ENCODE measurements around the gene TMEM245.
"Not testable (repeated sequence)": the region's sequence is repeated elsewhere in the genome, so short reads cannot be mapped to it uniquely, and the experiment has no call there.

TMEM245 gene

DNA sequence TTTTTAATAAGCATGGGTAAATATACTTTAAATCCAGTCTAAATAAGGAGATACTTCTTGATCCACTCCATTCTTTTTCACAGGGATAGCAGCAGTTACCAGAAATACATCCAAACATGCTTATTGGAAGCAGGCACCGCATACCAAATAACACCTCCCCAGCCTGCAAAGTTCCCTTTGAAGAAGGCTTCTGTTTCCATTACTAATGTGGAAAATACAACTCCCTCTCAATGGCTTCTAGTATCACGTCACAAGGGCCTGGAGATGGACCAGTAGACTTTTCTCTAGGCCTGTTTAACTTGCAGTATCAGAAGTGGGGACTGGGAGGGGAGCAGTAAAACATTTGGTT is 20.8 kb downstream of the TMEM245 start:
- DNase-seq: no peak

DNA sequence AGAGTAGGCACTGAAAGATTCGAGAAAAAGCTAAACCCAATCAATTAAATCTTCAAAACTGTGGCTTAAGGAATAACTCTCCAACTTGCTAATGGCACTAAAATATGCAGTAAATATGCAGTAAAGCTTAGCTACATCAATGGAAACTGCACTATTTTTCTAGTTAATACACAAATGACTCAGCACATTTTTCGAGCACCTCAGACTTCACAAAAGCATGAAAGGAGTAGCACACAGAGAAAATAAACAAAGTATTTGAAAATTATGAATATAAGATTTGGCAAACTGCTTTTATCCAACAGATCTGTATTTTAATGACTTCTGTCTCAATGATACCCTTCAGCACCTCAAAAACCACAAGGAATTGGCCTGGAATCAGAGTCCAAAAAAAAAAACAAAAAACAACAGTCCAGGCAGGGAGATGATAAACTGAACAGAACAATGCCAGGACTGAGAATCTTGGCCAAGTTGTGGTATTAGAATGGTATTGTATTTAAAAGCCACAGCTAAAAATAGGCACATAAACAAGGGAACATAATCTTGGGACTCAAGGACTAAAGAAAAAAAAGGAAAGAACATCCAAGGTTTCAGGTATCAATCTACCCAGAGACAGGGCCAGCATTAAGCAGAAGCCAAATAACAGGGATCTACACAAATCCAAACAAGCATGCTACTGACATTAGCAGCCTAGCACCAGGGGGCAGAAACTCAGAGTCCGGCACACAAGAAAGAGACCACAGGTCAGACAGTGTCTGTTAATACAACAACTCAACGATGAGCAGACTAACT is 21.4 kb downstream of the TMEM245 start:
- no peak for DNase-seq

DNA sequence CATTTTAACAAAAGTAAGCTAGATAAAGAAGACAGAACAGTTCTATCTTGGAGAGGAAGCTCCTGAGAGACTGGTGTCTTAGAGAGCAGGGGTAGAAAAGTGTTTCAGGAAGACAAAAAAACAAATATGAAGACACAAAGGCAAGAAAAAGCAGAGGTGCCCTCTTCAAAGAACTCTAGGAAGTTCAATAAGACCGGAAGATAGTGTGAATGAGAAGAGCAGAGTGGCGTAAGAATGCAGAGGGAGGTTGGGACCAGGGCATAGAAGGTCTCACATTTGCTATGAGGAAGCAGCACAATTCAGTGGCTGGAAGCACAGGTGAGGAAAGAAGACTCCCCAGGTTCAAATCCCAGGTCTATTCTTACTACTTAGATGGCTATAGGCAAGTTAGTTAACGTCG is 22.6 kb downstream of the TMEM245 start:
- DNase-seq: no peak

DNA sequence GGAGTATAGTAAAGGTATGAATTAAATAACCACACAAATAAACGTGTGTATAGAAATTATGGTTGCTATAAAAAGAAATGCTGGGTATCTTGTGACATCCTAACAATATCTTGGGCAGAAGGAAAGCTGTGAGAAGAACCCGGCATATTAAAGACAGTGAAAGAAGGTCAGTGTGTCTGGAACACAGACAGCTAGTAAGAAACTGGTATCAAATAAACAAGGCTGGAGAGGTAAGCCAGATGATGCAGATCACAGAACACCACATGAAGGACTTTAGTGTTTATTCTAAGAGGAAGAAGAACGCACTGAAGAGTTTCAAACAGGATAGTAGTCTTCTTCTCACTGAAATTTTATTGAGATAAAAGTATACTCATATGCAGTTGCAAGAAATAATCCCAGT is 24.4 kb downstream of the TMEM245 start:
- no peak for DNase-seq

DNA sequence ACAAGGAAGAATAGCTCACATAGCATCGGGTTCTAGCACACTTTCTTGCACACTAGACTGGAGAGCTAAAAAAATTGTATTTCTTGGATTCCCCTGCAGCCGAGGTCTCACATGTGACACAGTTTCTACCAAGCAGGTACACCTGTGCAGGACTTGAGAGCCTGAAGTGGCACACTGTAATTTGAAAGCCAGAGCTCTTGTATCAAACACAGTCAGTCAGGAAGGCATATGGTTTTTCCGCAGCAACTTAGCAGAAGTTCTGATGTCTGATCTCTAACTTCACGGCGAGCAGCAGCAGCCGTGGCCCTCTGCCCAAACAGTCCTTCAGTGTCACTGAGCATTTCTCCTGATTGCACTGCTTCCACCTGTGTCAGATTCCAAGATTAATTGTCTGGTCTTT is 25.5 kb downstream of the TMEM245 start:
- DNase-seq: no peak

DNA sequence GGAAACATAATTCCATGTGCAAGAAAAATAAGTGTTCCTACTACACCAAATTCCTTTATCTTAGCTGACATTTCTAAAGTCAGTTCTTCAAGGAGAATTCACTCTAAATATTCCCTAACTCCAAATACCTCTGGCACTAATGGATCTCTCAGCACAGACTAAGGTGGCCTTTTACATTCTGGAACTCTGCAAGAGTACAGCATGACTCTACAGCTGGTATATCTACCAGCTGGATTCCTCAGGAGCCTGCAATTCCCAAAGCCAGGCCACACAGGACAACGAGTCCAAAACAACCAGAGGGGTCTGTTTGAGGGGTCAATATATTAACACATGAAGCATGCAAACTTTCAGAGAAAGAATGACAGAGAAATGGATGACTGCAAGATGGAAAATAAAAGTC is 27.2 kb downstream of the TMEM245 start:
- DNase-seq: no peak

DNA sequence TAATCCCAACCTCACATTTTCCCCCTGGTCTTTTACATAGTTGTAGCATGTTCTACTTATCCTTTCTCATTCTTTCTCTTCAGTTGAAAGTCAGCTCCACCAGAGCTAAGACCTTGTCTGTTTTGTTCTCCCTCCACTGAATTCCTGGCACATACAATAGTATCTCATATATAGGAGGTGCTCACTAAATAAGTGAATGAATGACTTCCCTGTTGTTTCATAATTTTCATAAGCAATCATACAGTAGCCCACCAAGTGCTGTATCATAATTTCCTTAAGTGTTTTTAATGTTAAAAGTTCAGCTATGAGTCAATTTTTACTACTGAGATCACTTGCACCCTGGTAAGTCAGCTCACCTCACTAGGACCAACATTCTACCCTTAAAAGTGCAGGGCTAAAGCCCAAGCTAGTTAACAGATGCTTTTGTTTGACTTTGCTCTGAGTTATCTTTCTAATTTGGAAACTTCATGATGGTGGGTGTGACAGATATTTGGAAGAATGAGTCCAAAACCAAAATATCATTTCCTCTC is 27.6 kb downstream of the TMEM245 start:
- DNase-seq: no peak

DNA sequence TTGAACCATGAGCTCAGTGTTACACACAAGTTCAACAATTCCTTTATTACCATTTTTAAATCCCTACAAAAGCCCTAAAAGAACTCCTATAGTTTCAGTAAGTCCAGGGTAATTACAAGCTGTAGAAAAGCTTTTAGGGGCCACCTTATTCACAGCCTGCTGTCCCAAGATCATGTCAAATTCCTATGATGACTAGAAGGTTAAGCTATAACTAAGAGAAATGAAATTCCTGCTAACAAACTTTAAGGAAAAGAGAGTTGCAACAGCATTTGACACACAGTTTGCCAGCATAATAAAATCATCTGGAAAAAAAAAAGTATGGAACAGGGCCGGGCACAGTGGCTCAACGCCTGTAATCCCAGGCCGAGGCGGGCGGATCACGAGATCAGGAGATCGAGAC is 31.5 kb downstream of the TMEM245 start:
- no peak for DNase-seq

DNA sequence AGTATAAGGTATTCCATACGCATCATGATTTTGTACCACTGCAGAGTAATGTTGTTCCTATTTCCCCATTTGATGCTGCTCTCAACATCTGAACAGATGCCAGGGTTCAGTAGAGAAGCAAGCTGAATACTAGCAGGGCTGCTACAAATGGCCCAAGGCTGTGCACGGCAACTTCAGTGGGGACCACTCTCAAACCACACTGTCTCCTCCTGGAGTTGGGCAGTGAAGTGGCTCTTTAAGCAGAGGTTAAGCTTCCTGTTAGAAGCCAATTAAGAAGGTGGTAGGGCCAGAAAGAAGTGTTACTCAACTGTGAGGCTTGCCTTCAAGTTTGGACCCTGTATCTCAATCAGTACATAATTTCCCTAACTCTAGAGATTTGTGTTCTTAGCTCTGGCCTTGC is 32.0 kb downstream of the TMEM245 start:
- no peak for DNase-seq

DNA sequence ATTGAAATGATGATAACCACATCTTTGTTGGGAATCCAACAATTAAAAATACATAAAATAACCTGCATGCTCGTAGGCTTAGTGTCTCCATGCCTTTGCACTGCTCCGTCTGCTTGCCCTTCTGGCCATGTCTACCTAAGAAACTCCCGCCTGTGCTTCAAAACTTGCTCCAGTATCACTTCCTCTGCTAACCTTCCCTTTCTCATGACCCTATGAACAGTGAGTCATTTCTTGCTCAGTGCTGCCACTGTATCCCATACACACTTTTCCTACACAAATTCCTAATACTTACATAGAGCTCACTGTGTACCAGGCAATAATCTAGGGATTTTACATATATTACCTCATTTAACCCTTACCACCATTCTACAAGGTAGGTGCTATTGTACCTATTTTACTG is 33.5 kb downstream of the TMEM245 start:
- no peak for DNase-seq

DNA sequence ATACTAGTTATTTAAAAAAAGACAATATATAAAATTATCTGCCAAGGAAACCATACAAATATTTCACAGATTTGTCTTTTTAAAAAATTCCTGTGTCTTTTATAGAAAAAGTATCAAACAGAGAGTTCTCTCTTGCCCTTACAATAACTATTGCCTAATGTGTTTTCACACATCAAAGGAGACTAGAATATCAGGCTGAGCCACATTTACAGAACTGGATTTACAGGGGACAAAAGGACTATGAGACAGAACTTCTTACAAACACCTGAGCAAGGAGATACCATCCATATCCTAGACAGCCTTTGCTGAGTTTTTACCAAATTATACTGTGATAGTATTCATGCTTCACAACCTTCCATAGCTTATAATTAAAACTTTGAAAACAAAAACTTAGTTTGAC is 34.2 kb downstream of the TMEM245 start:
- no peak for DNase-seq

DNA sequence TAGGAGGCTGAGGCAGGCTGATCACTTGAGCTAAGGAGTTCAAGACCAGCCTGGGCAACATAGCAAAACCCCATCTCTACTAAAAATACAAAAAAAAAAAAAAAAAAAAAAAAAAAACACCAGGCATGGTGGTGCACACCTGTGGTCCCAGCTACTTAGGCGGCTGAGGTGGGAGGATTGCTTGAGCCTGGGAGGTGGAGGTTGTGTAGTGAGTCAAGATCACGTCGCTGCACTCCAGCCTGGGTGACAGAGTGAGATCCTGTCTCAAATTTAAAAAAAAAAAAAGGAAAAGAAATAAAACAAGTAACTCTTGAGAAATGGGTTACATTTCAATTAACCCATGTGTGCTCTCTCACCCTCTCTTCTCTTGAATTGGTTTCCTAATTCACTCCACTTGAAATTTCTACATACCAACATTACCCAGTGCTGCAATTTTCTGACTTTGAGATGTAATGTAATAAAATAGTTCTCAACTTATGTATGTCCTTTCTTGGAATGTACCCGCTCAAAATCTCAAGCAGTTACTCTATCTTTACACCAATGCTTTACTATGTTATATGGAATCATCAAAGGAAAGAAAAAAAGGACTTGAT is 35.8 kb downstream of the TMEM245 start:
- DNase-seq: no peak

DNA sequence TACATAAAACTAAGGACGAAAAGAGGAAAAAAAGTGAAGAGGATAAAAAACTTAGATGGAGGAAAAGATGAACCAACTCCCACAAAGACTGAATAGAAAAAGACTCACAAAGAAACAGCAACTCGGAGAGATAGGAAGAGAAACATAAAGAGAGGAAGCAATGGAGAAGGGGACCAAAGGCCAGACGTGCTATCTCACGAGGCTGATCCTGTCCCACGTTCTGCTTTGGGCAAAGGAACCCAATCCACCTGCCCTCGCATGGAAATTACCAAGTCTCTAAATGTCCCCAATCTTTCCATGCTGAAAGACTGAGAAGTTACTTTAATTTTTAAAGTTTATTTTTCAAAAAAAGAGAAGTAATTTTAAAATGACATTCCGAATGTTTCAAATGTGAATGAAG is 36.6 kb downstream of the TMEM245 start:
- no peak for DNase-seq

DNA sequence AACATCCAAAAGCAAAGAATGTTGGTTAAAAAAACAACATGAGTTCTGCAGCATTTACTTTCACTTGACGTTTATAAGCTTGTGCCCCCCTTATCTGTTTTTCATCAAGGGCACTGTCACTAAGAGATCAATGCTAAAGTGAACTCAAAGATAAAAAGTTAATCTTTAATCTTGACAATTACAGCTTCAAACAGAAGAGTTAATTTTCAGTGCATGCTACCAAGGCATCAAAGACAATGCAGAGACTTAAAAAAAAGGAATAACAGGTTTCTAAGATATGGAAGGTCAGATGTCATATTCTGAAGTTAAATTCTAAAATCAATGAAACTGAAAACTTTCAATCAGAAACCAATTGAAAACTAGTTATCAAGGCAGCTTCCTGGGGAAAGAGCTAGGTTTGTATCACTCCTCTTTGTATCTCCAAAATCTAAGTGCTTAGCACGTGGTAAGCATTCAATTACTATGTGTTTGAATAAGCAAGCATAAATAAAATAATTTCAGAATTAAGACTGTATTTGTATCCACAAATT is 37.6 kb downstream of the TMEM245 start:
- DNase-seq: no peak

DNA sequence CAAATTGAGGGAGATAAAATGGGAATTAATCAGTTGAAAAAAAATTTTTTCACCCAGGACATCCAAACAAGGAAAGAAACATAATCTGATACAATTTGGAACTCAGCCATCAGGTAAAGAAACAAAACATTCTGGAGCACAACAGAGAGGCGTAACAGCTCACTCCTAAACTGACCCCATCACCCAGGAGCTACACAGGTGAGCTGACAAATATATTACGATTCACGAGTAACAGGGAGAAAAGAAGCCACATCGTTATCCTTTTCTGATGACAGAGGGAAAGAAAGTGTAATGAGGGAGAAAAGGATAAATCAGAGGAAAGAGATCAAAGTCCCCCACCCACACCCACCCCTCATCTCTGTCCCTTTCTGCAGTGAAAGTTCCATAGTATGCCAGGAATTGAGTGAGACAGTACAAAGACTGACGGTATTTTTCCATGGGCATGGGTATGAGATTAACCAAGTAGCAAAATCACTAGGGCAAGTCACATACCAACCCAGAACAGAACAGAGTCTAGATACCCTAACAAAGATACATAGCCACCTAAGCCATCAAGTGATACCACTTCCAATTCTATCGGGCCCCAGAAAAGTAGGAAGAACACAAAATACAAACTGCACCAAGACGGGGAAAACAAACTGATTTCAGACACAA is 45.4 kb downstream of the TMEM245 start:
- no peak for DNase-seq

DNA sequence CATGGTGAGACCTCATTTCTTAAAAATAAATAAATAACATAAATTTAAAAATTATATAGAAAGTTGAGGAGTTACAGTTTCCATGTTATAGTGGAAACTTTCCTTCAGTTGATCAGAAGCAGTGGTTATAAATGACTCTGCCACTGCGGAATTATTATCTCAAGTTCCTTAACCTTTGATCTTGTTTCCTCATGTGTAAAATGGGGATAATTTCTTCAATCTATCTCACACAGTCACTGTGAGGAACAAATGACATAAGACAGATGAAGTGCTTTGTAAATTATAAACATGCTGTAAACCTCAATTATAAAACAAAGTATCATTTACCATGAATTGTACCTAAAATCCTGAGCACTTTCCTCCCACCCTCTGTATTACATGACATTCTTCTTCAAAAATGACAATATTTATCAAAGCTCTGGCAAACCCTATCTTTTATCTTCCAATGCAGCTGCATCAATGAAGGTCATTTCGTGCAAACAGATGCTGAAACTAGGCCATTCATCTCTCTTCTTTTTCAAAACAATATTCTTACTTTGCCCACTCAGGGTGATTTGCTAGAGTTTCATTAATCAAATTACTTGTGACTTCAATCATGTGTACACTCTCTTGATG is 46.8 kb downstream of the TMEM245 start:
- DNase-seq: no peak

DNA sequence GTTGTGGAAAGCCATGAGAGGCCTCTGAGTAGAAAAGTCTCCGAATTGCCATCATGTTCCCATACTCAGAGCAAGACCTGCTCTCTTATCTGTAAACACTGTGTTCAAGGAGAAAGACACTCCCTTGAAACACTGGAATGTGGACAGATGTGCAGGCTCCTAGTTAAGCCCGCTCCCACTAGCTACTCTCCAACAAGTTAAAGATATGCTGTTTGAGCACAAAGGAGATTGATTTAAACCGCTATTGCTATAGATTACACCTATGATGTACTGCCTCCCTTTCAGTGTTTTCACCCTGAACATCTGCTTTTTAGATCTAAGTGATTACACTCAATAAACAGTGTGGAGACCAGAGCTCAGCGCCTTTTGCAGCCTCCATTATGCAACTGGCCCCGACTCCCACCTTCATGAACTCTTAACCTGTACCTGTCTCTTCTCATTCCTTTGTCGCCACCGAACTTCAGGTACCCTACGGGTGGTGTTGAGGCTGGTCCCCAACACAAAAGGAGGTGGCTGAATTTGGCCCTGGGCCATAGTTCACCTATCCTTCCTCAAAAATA is 47.5 kb downstream of the TMEM245 start:
- no peak for DNase-seq

DNA sequence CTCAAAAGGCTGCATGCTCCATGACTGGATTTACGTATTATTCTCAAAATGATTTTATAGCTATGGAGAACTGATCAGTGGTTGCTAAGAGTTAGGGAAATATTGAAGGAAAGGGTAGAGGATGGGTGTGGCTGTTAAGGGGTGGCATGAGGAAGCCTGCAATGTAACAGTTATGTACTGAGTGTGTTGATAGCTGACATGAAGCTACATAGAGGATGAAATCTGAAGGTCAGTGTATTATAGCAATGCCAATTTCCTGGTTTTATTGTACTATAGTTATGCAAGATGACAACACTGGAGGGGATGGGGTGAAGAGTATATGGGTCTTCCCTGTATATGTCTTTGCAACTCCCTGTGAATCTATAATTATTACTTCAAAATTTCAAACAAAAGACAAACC is 51.0 kb downstream of the TMEM245 start:
- DNase-seq: no peak

DNA sequence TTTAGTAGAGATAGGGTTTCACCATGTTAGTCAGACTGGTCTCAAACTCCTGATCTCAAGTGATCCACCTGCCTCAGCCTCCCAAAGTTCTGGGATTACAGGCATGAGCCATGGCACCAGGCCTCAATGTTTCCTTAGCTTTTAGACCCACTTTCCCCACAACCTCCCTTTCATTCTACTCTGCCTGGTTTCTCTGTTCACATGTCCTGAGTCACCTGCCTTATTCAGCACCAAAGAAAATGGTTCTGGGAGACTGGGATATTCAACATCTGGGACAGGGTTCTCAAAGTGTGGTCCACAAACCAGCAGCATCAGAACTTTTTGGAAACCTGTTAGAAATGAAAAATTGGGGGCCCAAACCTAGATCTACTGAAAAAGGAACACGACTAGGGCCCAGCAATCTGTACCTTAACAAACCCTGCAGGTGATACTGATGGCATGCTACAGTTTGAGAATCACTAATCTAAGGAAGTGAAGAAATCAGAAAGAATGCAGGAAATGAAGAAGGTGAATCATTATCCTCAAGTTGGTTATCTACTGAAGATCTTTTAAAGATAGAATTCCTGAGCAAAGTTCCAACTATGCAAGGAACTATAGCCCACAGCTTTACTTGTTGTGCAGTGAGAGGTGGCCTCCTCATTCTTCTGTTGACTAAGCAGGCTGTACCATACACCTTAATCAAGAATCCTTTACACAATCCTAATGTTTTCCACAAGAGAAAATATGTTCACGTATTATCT is 54.6 kb downstream of the TMEM245 start:
- DNase-seq: no peak

DNA sequence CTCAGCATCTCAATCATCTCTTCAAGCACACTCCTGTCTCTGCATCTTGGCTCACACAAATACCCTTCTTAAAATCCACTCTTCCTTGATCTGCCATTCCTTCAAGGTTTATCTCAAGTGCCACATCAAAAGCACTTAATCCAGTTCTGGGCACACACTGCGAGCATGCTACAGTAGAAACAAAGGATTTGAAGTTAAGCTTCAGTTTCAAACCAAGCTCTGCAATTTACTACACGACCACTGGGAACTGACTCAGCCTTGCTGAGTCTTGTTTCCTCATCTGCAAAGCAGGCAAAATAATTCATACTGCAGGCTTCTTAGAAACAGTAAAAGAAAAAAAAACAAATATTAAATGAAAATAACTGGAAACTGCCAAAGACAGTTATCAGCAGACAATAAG is 56.0 kb downstream of the TMEM245 start:
- DNase-seq: no peak

DNA sequence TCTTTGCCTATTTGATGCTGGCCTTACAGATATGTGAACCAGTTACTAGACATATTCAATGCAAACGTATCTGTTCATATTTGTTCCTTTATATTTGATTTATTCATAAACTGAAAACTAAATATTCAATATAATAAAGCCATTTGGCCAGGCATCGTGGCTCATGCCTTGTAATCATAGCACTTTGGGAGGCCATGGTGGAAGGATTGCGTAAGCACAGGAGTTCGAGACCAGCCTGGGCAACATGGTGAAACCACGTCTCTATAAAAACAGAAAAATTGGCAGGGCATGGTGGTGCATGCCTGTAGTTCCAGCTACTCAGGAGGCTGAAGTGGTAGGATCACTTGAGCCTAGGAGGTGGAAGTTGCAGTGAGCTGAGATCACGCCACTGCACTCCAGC is 57.2 kb downstream of the TMEM245 start:
- no peak for DNase-seq

DNA sequence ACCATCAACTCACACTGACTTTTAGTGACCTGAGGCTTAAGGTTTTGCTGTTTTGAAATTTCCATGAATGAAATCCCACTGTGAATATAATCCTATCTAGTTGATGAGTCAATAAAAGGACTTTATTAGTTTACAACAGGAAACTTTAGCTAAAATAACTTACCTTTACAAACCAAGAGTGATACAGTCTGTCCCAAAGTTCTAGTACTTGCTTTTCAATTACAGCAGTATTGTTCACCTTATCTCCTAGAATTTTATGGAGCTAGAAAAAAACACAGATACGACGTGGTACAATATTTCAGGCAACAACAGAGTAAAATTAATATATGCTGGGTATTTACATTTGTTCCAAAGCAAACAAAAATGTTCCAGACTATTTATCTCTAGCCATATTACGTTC is 59.6 kb downstream of the TMEM245 start:
- no peak for DNase-seq

DNA sequence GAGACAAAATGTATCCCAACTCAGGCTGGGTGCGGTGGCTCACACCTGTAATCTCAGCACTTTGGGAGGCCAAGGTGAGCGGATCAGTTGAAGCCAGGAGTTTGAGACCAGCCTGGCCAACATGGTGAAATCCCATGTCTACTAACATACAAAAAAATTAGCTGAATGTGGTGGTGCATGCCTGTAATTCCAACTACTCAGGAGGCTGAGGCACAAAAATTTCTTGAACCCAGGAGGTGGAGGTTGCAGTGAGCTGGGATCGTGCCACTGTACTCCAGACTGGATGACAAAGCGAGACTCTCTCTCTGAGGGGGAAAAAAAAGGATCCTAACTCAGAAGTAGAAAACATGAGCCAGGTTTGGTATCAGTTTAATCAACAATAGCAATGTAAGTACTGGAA is 66.6 kb downstream of the TMEM245 start:
- not testable (repeated sequence) for DNase-seq
